Right hindlimb (tissue), 1 donor: ENCODE data around the gene MYO5C.

Source experiments
- DNase-seq: peaks from one replicate; pipeline ENCODE4 v3.0.0-alpha.2; 2018

Gene MYO5C

DNA sequence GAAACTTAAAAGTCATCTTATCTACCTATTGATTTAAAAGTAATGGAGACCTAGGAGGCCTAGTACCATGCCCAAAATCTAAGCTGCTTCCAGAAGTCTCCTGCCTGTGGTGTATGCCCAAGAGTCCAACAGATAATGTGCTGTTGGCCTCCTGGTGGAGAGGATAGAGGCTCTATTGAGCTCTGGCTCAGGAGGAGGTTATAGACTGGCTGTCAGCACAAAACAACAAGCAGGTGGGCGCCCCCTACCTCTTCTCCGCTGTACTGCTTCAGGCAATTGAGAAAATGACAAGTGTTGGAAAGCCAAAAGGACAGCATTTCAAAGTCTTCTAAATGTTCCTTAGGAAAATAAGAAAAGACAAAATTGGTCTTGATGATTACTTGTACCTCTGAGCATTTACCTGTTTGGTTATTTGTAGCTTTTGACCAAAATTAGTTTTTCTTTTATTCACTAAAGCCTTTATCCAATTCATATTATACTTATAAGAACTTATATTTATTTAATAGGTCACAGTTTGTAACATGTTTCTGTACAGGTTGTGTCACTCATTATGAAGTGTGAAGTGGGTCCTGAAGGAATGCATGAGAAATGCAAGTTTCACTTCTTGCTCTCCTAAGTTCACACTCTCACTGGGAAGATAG, 87.2 kb downstream of the MYO5C start:
- peak; percentile 46 for DNase-seq

- DNase-seq = no peak
These were observed 88.4 kb downstream of the MYO5C start for GRCh38 chr15:52207191-52207590.

DNA sequence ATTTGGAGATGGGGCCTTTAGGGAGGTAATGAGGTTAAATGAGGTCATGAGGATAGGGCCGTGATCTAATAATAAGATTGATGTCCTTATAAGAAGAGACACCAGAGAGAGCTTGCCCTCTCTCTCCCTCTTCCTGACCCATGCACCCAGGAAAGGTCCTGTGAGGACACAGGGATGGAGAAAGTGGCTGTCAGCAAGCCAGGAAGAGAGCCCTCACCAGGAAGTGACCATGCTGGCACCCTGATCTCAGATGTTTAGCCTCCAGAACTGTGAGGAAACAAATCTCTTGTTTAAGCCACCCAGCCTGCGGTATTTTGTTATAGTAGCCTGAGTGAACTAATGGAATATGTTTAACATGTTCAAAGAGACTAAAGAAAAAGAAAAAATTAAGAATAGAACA, 89.2 kb downstream of the MYO5C start:
- no peak for DNase-seq

DNA sequence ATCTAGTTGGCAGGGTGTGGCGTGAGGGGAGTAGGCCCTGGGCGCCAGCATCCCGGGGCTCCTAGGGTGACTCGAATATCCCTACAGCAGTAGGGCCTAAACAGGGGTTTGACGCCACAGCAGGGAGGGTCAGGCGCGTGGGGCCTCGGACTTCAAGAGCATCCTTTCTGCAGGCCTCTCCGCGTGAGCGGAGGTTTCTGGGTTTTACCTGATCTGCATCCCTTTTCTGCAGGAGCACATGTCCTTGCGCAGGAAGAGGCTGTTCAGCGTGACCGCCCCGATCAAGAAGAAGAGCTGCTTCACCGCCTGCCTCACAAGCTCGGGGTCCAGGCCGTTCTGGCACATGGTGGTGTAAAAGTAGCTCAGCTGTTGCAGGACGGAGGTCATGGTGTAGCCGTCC, 90.9 kb downstream of the MYO5C start:
- no peak for DNase-seq

- DNase-seq = no peak
These were observed 94.7 kb downstream of the MYO5C start for GRCh38 chr15:52200831-52201365.

DNA sequence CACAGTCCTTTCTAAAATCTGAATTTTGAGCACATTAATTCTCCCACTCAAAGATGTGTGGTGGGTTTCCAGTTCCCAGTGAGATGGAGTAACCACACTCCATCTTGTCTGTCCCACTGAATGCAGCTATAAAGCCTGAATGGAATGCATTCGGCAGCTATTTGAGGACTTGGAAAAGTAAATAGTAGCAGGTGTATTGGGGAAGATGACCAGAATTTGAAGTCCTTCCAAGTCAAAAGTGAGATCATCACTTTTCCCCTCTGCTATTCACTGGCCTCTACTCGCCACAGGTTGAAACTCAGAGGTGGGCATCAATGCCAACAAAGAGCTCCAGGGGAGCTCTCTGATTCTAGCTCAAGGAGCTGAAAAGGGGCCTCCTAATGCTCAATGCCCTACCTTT, 96.3 kb downstream of the MYO5C start:
- DNase-seq = no peak

DNA sequence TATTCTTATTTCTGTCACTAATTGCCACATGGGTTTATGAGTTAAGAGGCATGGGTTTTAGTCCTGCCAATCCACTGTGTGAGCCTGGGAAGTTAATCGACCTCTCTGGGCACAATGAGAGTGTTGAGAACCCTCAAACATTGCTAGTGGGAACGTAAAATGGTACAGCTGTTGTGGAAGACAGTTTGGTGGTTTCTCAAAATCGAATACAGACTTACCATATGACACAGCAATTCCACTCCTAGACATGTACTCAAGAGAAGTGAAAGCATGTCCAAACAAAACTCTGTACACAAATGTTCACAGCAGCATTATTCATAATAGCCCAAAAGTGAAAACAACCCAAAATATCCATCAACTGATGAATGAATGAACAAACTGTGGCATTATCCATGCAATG, 98.7 kb downstream of the MYO5C start:
- no peak for DNase-seq

DNA sequence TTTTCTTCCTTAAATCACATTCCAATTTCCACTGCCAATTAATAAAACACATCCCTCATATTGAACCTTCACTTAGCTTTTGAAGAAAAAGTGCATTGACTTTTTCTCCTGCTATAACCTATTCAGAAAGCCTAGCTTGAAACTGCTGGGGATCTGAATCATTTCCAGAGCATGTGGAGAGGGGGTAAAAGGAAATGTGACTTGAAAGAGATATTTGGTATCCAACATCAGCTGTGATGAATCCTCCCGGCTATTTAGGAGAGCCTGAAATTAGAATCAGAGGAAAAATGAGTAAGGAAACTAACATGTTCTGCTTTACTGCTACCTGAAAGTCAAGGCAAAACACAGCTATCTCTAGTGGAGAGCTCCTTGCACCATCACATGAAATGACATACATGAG, 101.8 kb downstream of the MYO5C start:
- no peak for DNase-seq

GRCh38 chr15:52193321-52193720, 102.3 kb downstream of the MYO5C start:
- no peak for DNase-seq

DNA sequence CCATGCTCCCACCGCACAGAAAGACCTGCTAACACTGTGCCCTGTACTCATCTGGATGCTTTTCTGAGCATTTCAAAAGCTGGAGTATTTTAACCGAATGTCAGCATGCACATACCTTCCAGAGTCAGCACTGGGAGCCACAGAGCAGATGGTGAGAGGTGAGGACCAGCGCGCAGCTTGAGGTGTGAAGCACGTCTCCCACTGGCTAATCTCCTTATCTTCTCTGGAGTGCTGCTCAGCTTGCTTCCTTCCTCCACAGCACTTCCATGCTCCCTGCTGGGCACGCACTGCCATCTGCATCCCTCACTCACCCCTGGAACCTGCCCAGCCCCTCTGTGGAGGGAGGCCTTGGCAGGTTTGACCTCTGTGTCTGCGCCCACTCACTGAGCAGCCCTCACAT, 104.4 kb downstream of the MYO5C start, which contains the start of gene GNB5:
Gene GNB5, minus strand, starts transcription at position 186 of the 400 bp plus-strand sequence. CDS start 6,716 bp downstream, outside the sequence.
- no peak for DNase-seq

- DNase-seq = no peak
These were observed 108.7 kb downstream of the MYO5C start for GRCh38 chr15:52186651-52187486.

GRCh38 chr15:52185151-52185561, 110.4 kb downstream of the MYO5C start:
- no peak for DNase-seq

- DNase-seq = no peak
These were observed 110.9 kb downstream of the MYO5C start for GRCh38 chr15:52184721-52185120.

DNA sequence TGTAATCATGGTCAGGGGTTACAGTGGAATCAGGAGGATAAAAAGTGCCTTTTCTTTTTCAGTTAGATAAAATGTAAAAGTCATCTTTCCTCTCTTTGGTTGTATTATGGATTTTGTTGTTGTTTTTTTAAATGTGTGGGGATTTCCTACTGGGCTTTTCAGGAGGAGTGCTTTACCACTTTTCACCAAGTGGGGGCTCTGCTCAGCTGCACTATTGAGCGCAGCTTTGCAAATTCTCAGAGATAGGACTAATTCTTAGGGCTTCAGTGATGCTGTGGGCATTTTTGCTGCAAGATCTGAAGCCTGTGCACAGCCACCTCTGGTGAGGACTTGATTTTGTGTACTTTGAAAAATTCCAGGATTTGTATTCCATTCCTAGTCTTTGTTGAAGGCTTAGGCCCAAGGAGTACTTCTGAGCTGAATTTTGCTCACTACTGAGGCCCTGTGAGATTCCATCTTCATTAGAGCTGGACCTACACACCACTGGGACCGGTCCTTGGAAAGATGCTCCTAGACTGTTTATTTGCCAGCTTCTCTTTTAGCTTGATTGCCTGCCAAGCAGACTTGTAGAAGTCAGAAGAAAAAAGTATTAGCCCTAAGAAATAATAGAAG, 111.9 kb downstream of the MYO5C start:
- DNase-seq = no peak

GRCh38 chr15:52181938-52182780, 113.4 kb downstream of the MYO5C start:
- no peak for DNase-seq

GRCh38 chr15:52180851-52181450, 114.7 kb downstream of the MYO5C start:
- DNase-seq = no peak

GRCh38 chr15:52180196-52180835, 115.3 kb downstream of the MYO5C start:
- DNase-seq = no peak

DNA sequence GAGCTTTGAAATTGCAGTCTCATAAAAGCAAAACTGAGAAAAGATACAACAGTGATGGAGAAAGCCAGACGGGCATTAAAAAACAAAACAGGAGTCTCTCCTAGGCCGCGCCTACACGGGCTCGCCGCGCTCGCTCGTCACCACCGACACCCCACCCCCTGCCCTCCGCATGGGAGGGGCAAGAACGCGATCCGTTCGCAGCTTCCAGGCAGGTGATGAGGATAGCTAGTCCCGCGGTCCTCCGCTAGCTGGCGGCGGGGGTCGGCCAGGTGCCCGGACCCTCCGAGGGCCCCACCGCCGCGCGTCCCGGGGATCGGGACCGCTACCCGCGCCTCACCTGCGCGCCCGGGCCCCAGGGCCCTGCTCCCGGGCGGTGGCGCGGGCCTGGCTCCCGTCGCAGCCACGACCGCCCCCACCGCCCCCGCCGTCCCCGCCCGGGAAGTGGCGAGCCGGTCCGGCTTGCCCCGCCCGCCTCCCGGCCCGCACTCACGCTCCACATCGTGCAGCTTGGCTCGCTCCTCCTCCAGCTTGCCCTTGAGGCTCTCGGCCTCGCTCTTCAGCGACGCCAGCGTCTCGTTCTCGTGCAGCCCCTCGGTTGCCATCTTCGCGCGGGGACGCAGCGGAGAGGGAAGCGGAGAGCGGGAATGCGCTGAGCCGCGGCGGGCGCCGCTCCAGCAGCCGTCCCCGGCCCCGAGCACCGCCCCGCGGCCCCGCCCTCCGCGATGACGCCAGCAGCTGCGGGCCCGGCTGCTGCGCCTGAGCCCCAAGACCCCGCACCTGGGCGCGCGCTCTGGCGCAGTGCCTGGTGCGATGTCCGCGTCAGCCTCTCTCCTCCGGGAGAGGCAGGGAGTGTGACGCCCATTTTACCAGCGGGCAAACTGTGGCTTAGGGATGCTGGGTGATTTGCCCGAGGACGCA, 116.1 kb downstream of the MYO5C start:
- DNase-seq = peak; percentile 89

DNA sequence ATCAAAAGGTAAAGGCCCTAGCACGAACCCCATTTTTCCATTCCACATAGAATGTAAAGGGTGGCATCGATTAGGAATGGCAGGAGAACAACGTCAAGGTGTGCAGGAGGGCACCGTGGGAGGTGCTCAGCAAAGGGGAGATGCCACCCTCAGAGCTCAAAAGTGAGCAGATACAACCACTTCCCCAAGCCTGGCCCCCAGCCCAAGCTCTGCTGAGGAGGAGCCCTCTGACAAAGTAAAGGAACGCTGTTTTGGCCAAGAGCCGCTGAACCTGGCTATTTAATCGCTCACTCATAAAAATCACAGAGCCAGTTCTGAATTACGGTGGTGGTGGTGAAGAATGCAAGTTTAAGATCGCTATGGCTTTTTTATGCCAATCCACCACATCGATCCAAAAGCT, 116.8 kb downstream of the MYO5C start:
- peak; percentile 38 for DNase-seq

- DNase-seq = no peak
These were observed 122.7 kb downstream of the MYO5C start for GRCh38 chr15:52172869-52173268.

DNA sequence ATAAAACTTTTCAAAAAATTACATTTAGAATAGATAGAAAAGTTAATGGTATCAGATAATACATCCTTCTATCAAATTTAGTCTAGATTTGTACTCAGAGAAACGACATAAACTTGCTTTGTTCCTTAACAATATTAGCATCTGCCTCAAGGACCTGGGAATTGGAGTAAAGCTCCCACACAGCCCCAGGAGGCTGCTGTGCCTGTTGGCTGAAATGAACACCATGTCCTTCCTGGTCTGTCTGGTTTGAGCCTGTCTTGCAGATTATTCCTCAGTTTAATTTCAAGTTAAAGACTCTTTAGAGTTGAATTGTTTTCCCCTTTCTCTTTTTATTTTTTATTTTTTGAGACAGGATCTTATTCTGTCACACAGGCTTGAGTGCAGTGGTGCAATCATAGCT, 123.8 kb downstream of the MYO5C start:
- no peak for DNase-seq
